Heart left ventricle (tissue), 16 donors: ENCODE measurements around the gene FKBP2. TPM values are rescaled to one million over a fixed set of nuclear protein-coding genes. Genes with fewer than 3 reads are reported as not detected.

Experiments used
- ATAC-seq, 4 donors: fragments of 200-7000 bp; cut with Tn5 transposase; one replicate each; pipeline ENCODE4 v1.9.1; 2020 to 2022; ENCODE audit warnings: moderate library complexity in 4 of 4, mild to moderate bottlenecking in 3 of 4, moderate number of reproducible peaks in 1 of 4
- DNase-seq, 5 donors: peaks; one replicate each; pipeline ENCODE4 v3.0.0-alpha.2; 2020
- H3K27ac ChIP-seq, 12 donors: fragments of 200-600 bp; sonication (generic) in 4 of 12; one replicate each; pipeline versions ENCODE4 v1.5.0 to v1.8.0; 2016 to 2022; ENCODE audit warnings: mild to moderate bottlenecking in 2 of 12
- H3K27me3 ChIP-seq, 9 donors: fragments of 200-600 bp; sonication (generic) in 2 of 9; one replicate each; pipeline versions ENCODE4 v1.5.1 to v1.8.0; 2016 to 2022; ENCODE audit warnings: mild to moderate bottlenecking in 3 of 9
- H3K36me3 ChIP-seq, 9 donors: fragments of 200-600 bp; sonication (generic) in 2 of 9; one replicate each; pipeline versions ENCODE4 v1.5.0 to v1.8.0; 2018 to 2022; ENCODE audit warnings: mild to moderate bottlenecking in 2 of 9
- H3K4me1 ChIP-seq, 12 donors: fragments of 200-600 bp; sonication (generic) in 4 of 12; one replicate each; pipeline versions ENCODE4 v1.5.0 to v1.8.0; 2016 to 2022; ENCODE audit warnings: mild to moderate bottlenecking in 3 of 12
- H3K4me3 ChIP-seq, 12 donors: fragments of 200-600 bp; sonication (generic) in 4 of 12; one replicate each; pipeline versions ENCODE4 v1.5.0 to v1.8.0; 2017 to 2022; ENCODE audit warnings: mild to moderate bottlenecking in 9 of 12, moderate library complexity in 4 of 12
- H3K9me3 ChIP-seq, 12 donors: fragments of 200-600 bp; sonication (generic) in 4 of 12; one replicate each; pipeline versions ENCODE4 v1.5.0 to v1.8.0; 2016 to 2022; ENCODE audit warnings: mild to moderate bottlenecking in 1 of 12
- CTCF ChIP-seq, 12 donors: fragments of 200-600 bp; sonication (generic) in 4 of 12; IDR thresholded peaks; one replicate each; pipeline versions ENCODE4 v1.5.0 to v1.8.0; 2018 to 2022; ENCODE audit warnings: antibody characterized with exemption in 12 of 12, mild to moderate bottlenecking in 5 of 12
- POLR2A ChIP-seq, 2 donors: fragments of 450-650 bp; IDR thresholded peaks; one replicate each; pipeline ENCODE4 v1.6.1; 2017; ENCODE audit warnings: antibody characterized with exemption in 2 of 2, mild to moderate bottlenecking in 2 of 2, moderate library complexity in 2 of 2
- WGBS, 4 donors: extraction: QIAGEN DNeasy Blood & Tissue Kit in 2 of 4; methylation state at CpG; one replicate each; pipeline versions ENCODE4 v1.1.5 to v1.1.7; 2013 to 2018; 5-methylcytosine and 5-hydroxymethylcytosine counted together
- intact Hi-C, 10 donors: fragments of 100-400 bp; cut with DNase I; formaldehyde crosslinking; loops; one replicate each; pipeline versions ENCODE4 v1.11.1 to v1.14.2; 2022
- polyA plus RNA-seq, 2 donors: library from polyadenylated mRNA; stranded (reverse); fragments of 200-250 nt; gene quantifications; one replicate each; pipeline ENCODE4 v1.2.3, GENCODE V29; 2013
- total RNA-seq, 9 donors: library from RNA; depleted of rRNA in 2 of 9; stranded (reverse); fragments of >200 nt in 2 of 9; fragmentation: NEBNext Ultra II Directional in 3 of 9; extraction: Animal tissue kit (Norgen Biotek cat#: 25700) in 3 of 9; gene quantifications; one replicate each; pipeline versions ENCODE4 v1.1.0 to v1.2.4, GENCODE V29; 2016 to 2023
- donor health status: ischemic (EF 13 %, LVEDD 7.1; RV severe dilation, severe dysfunction).
- donor health status: healthy with polysubstance abuse.
- donor health status: DM: no; HTN: yes; CAD: no.
- donor health status: DM: no; HTN: no; CAD: no.
- donor health status: ischemic (EF 25% LVEDD 6.9; RV normal size, moderate dysfunction).
- donor health status: ischemic (EF 25% LVEDD 5.7; RV mildly dilated, moderate dysfunction).
- donor health status: healthy.
- donor health status: DM: yes; HTN: yes; CAD: no.
- donor health status: ischemic (EF 35%, LVEDD 5.7; RV mildly dilated, moderate dysfunction).
- donor health status: nonischemic (EF 11% LVEDD 7.7; RV severe dilation, severe dysfunction).
- donor health status: DM: yes; HTN: yes; CAD: no.
- donor health status: PGD.
- donor health status: ischemic (EF 29% LVEDD 5.4; RV normal size, mild dysfunction).
- donor health status: nonischemic (EF 23%, LVEDD 6.1; RV moderate dilation, normal function).

The FKBP2 gene
- total and polyA plus RNA-seq, 11 donors: 35.0 to 250 (median 52.9) TPM

GRCh38 chr11:64251016-64251752, 10.3 kb downstream of the FKBP2 start, which contains the start of gene PLCB3:
Gene PLCB3, plus strand, starts transcription at chr11:64251530. Its CDS starts 120 bp downstream, at chr11:64251650.
- no peaks in the 10 kb centered on the region for H3K27me3 ChIP-seq
- TF ChIP-seq POLR2A (IDR thresholded peaks at IDR 0.05) (peak in 1 of 2 donors; percentile 68), CTCF (IDR thresholded peaks at IDR 0.05) (peak; percentile 49 to 94 (median 80))
- WGBS, 4 donors: 0 to 2% (median 1%) methylated on average over 21 to 75 of the region's 75 CpGs
- intact Hi-C loops: loop anchor here in 4 of 10 donors (1.0 to 10.0 kb wide), 6 partner anchors 17 to 54 kb away; partner anchors contain the start of genes CATSPERZ (in 3 of the 4) and ESRRA (in 1 of the 4)
- DNase-seq (peak in 4 of 5 donors; percentile 65 to 85 (median 72)), ATAC-seq (peak; percentile 21 to 64 (median 50))
- peaks cover 0 to 19% (median 13%) of the 10 kb centered on the region in 9 donors for H3K36me3 ChIP-seq
- peaks cover 5 to 55% (median 33%) of the 10 kb centered on the region in 12 donors for H3K4me1 ChIP-seq
- H3K9me3 ChIP-seq: no peaks in the 10 kb centered on the region
- H3K4me3 ChIP-seq: peak within 1 kb of the TSS; percentile 62 to 100 (median 92)
- H3K27ac ChIP-seq: peak within 1 kb of the TSS in 11 of 12 donors; percentile 62 to 92 (median 79)

GRCh38 chr11:64251753-64252002, 10.8 kb downstream of the FKBP2 start:
- intact Hi-C loops: loop anchor here in 4 of 10 donors (1.0 to 10.0 kb wide), 6 partner anchors 17 to 53 kb away; partner anchors contain the start of genes CATSPERZ (in 3 of the 4) and ESRRA (in 1 of the 4)
- DNase-seq (peak in 1 of 5 donors; percentile 52), ATAC-seq (no peak)
- H3K4me1 ChIP-seq: peaks cover 5 to 53% (median 33%) of the 10 kb centered on the region in 12 donors
- H3K36me3 ChIP-seq: peaks cover 0 to 24% (median 18%) of the 10 kb centered on the region in 9 donors
- no peaks in the 10 kb centered on the region for H3K27me3 ChIP-seq
- WGBS, 4 donors: 0 to 1% (median 0%) methylated on average over 17 to 18 of the region's 18 CpGs
- TF ChIP-seq CTCF (IDR thresholded peaks at IDR 0.05): no peak
- no peak for TF ChIP-seq POLR2A (IDR thresholded peaks at IDR 0.05)
- H3K4me3 ChIP-seq: peak overlapping the region; percentile 62 to 100 (median 92)
- no peaks in the 10 kb centered on the region for H3K9me3 ChIP-seq
- H3K27ac ChIP-seq: peak overlapping the region in 11 of 12 donors; percentile 62 to 92 (median 79)

GRCh38 chr11:64252003-64252872, 11.3 kb downstream of the FKBP2 start:
- intact Hi-C loops: loop anchor here in 2 of 10 donors (5.0 to 10.0 kb wide), 2 partner anchors 50 to 53 kb away; partner anchors contain the start of genes CATSPERZ (in 2 of the 2) and ESRRA (in 1 of the 2)
- Histone ChIP-seq H3K9me3 (no peaks in the 10 kb centered on the region), H3K36me3 (peaks cover 0 to 30% (median 23%) of the 10 kb centered on the region in 9 donors), H3K27me3 (no peaks in the 10 kb centered on the region), H3K4me1 (peaks cover 5 to 48% (median 31%) of the 10 kb centered on the region in 12 donors), H3K27ac (peak overlapping the region in 11 of 12 donors; percentile 19 to 92 (median 79)), H3K4me3 (peak overlapping the region; percentile 62 to 100 (median 92))
- ATAC-seq (peak in 3 of 4 donors; percentile 4 to 43 (median 24)), DNase-seq (peak in 4 of 5 donors; percentile 58 to 70 (median 63))
- peak in 4 of 12 donors; percentile 11 to 31 (median 17) for TF ChIP-seq CTCF (IDR thresholded peaks at IDR 0.05)
- TF ChIP-seq POLR2A (IDR thresholded peaks at IDR 0.05): no peak
- 12 to 20% (median 16%) methylated on average over 16 to 23 of the region's 23 CpGs for WGBS, 4 donors
